H9 (cell line): ENCODE results near the gene IDH3B. TPM values are rescaled to one million over a fixed set of nuclear protein-coding genes. Genes with fewer than 3 reads are reported as not detected.

ENCODE experiments used
- DNase-seq: peaks from one replicate; pipeline ENCODE4 v3.0.0-alpha.2; 2017
- H2AFZ ChIP-seq: one replicate; pipeline ENCODE4 v1.6.1; 2013; ENCODE audit warnings: mild to moderate bottlenecking, low read length, control low read depth, moderate library complexity
- H2AK5ac ChIP-seq: 2 replicates; pipeline ENCODE4 v1.6.1; 2013; ENCODE audit warnings: low read length, control low read depth, mixed read lengths; ENCODE audit not compliant: insufficient read length
- H2BK120ac ChIP-seq: one replicate; pipeline ENCODE4 v1.6.1; 2013; ENCODE audit warnings: low read depth, mild to moderate bottlenecking, low read length, control low read depth, inconsistent platforms; ENCODE audit not compliant: poor library complexity, severe bottlenecking
- H2BK12ac ChIP-seq: 2 replicates; pipeline ENCODE4 v1.6.1; 2013; ENCODE audit warnings: low read length, control low read depth, mixed read lengths, low read depth; ENCODE audit not compliant: insufficient read length
- H2BK15ac ChIP-seq: 2 replicates; pipeline ENCODE4 v1.6.1; 2013; ENCODE audit warnings: low read depth, low read length, control low read depth
- H2BK20ac ChIP-seq: one replicate; pipeline ENCODE4 v1.6.1; 2013; ENCODE audit warnings: low read depth, mild to moderate bottlenecking, low read length, control low read depth, inconsistent platforms; ENCODE audit not compliant: poor library complexity, severe bottlenecking
- H2BK5ac ChIP-seq: 2 replicates; pipeline ENCODE4 v1.6.1; 2013; ENCODE audit warnings: low read length, control low read depth, mixed read lengths; ENCODE audit not compliant: insufficient read length
- H3K14ac ChIP-seq: 2 replicates; pipeline ENCODE4 v1.6.1; 2013; ENCODE audit warnings: low read length, control low read depth; ENCODE audit not compliant: insufficient read depth
- H3K18ac ChIP-seq: 2 replicates; pipeline ENCODE4 v1.6.1; 2013; ENCODE audit warnings: low read depth, mild to moderate bottlenecking, mixed read lengths, low read length, control low read depth; ENCODE audit not compliant: insufficient read length
- H3K23ac ChIP-seq: 2 replicates; pipeline ENCODE4 v1.6.1; 2013; ENCODE audit warnings: low read length, control low read depth, mixed read lengths, low read depth; ENCODE audit not compliant: insufficient read length
- H3K23me2 ChIP-seq: 2 replicates; pipeline ENCODE4 v1.6.1; 2013; ENCODE audit warnings: low read depth, mild to moderate bottlenecking, mixed read lengths, low read length, control low read depth; ENCODE audit not compliant: insufficient read length, poor library complexity, severe bottlenecking
- H3K27ac ChIP-seq: 2 replicates; pipeline ENCODE4 v1.5.1; 2013; ENCODE audit warnings: low read length, control low read depth, mixed read lengths, low read depth; ENCODE audit not compliant: insufficient read length
- H3K27me3 ChIP-seq: 2 replicates; pipeline ENCODE4 v1.6.1; 2013; ENCODE audit warnings: low read length, control low read depth, inconsistent platforms; ENCODE audit not compliant: insufficient read depth
- H3K4ac ChIP-seq: 2 replicates; pipeline ENCODE4 v1.6.1; 2013; ENCODE audit warnings: low read depth, mild to moderate bottlenecking, control low read depth, inconsistent platforms, low read length, moderate library complexity
- H3K4me1 ChIP-seq: 2 replicates; pipeline ENCODE4 v1.6.1; 2013; ENCODE audit warnings: low read length, control low read depth, inconsistent platforms; ENCODE audit not compliant: insufficient read depth
- H3K4me2 ChIP-seq: 2 replicates; pipeline ENCODE4 v1.6.1; 2013; ENCODE audit warnings: low read length, control low read depth, mixed read lengths; ENCODE audit not compliant: insufficient read length, insufficient read depth
- H3K56ac ChIP-seq: 2 replicates; pipeline ENCODE4 v1.6.1; 2013; ENCODE audit warnings: low read depth, mild to moderate bottlenecking, mixed read lengths, low read length, control low read depth; ENCODE audit not compliant: insufficient read length
- H3K79me1 ChIP-seq: 2 replicates; pipeline ENCODE4 v1.6.1; 2013; ENCODE audit warnings: low read depth, mild to moderate bottlenecking, moderate library complexity, low read length, control low read depth, inconsistent platforms; ENCODE audit not compliant: insufficient read depth, poor library complexity, severe bottlenecking
- H3K79me2 ChIP-seq: 2 replicates; pipeline ENCODE4 v1.6.1; 2013; ENCODE audit warnings: low read length, control low read depth, inconsistent platforms; ENCODE audit not compliant: insufficient read depth
- H3K9ac ChIP-seq: 2 replicates; pipeline ENCODE4 v1.6.1; 2013; ENCODE audit warnings: low read length, control low read depth, mixed read lengths; ENCODE audit not compliant: insufficient read length; ENCODE audit errors: extremely low read depth
- H3K9me3 ChIP-seq: one replicate; pipeline ENCODE4 v1.6.1; 2013; ENCODE audit warnings: low read depth, low read length, inconsistent platforms; ENCODE audit not compliant: control insufficient read depth
- H3T11ph ChIP-seq: one replicate; pipeline ENCODE4 v1.6.1; 2013; ENCODE audit warnings: mild to moderate bottlenecking, low read length, control low read depth, inconsistent platforms
- H4K20me1 ChIP-seq: one replicate; pipeline ENCODE4 v1.6.1; 2013; ENCODE audit not compliant: control insufficient read depth, insufficient read length, insufficient read depth
- H4K5ac ChIP-seq: 2 replicates; pipeline ENCODE4 v1.6.1; 2013; ENCODE audit warnings: low read depth, mild to moderate bottlenecking, mixed read lengths, low read length, control low read depth; ENCODE audit not compliant: insufficient read length
- H4K8ac ChIP-seq: replicated peaks from 2 replicates; pipeline ENCODE4 v1.6.1; 2013; ENCODE audit warnings: low read length, control low read depth, mixed read lengths, low read depth; ENCODE audit not compliant: insufficient read length
- H4K91ac ChIP-seq: 2 replicates; pipeline ENCODE4 v1.6.1; 2013; ENCODE audit warnings: low read depth, mild to moderate bottlenecking, moderate library complexity, mixed read lengths, low read length, control low read depth; ENCODE audit not compliant: insufficient read length
- H3K27ac Mint-ChIP-seq, 3 experiments: 2 replicates in 2 of 3; 3 replicates in 1 of 3; pipeline ENCODE4 v1.8.0; 2020 to 2021; ENCODE audit warnings: mixed read lengths in 3 of 3, mild to moderate bottlenecking in 1 of 3, moderate library complexity in 1 of 3
- H3K27me3 Mint-ChIP-seq: 2 replicates; pipeline ENCODE4 v1.8.0; 2021; ENCODE audit warnings: low read depth, mild to moderate bottlenecking, moderate library complexity, mixed read lengths
- H3K36me3 Mint-ChIP-seq, 3 experiments: 2 replicates in 2 of 3; 3 replicates in 1 of 3; pipeline ENCODE4 v1.8.0; 2020 to 2021; ENCODE audit warnings: low read depth in 3 of 3, mixed read lengths in 3 of 3; ENCODE audit not compliant: insufficient read depth in 1 of 3
- H3K4me1 Mint-ChIP-seq, 2 experiments: 2 replicates each; pipeline ENCODE4 v1.8.0; 2020; ENCODE audit warnings: mixed read lengths in 2 of 2
- H3K4me3 Mint-ChIP-seq, 2 experiments: 2 replicates in 1 of 2; 3 replicates in 1 of 2; pipeline ENCODE4 v1.8.0; 2020 to 2021; ENCODE audit warnings: mild to moderate bottlenecking in 2 of 2, mixed read lengths in 2 of 2, moderate library complexity in 1 of 2
- H3K9me3 Mint-ChIP-seq, 2 experiments: 2 replicates in 1 of 2; 3 replicates in 1 of 2; pipeline ENCODE4 v1.8.0; 2020; ENCODE audit warnings: mild to moderate bottlenecking in 2 of 2, mixed read lengths in 2 of 2, moderate library complexity in 1 of 2
- WGBS: extraction: QIAGEN DNeasy Blood & Tissue Kit; methylation state at CpG from one replicate; pipeline ENCODE4 v1.1.7; 2013; ENCODE audit warnings: missing lambda C conversion rate, low lambda C conversion rate, mixed read lengths; ENCODE audit not compliant: insufficient read length; ENCODE audit errors: extremely low coverage; 5-methylcytosine and 5-hydroxymethylcytosine counted together
- total RNA-seq: library from RNA; stranded (reverse); gene quantifications from 2 replicates; pipeline ENCODE4 v1.2.1, GENCODE V29; 2021
- TF ChIP-seq, protein P1 (sequence below): fragments of 200-600 bp; sonication (generic); conservative IDR thresholded peaks from 3 replicates; pipeline ENCODE4 v1.8.0; 2021; ENCODE audit warnings: antibody characterized with exemption, mild to moderate bottlenecking

IDH3B gene
- total RNA-seq, 1 experiment from 2014 or later: 114 TPM

DNA sequence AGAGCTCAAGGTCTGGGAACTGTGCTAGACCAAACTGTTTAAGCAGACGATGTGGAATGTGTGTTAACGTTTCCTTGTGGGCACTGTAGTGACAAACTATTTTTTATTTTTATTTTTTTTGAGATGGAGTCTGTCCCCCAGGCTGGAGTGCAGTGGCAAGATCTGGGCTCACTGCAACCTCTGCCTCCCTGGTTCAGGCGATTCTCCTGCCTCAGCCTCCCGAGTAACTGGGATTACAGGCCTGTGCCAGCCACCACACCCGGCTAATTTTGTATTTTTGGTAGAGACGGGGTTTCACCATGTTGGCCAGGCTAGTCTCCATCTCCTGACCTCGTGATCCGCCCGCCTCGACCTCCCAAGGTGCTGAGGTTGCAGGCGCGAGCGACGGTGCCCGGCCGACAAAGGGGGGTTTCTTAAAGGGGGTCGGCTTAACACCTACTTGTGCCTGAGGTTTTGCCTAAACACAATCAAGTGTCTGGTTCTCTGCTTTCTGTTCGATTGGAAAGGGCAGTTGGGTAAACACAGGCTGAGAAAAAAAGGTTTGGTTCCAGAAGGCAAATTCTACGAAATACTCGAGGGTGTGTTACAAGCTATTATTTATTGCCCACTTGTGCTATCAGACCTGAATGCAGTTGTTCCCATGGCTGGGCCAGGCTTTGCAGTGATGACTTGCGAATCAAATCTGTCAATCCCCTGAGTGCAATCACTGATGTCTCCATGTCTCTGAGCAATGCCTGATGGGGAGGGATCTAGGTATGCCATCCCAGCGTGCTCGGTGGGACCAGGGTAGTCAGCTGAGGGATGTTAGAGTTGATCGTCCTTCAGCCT is 10.2 kb downstream of the IDH3B start:
- Histone ChIP-seq H2BK15ac (no peak overlapping the region), H3K9ac (peak overlapping the region; percentile 99), H4K8ac (no peak overlapping the region), H3K27ac (no peak overlapping the region), H3K4me1 (no peaks in the 10 kb centered on the region; the same call in 1 of the 2 replicates), H3K23ac (no peak overlapping the region), H3K27me3 (no peaks in the 10 kb centered on the region), H4K5ac (no peak overlapping the region), H2AK5ac (no peak overlapping the region), H2BK120ac (no peak overlapping the region), H2AFZ (no peak overlapping the region), H4K91ac (no peak overlapping the region), H2BK5ac (no peak overlapping the region), H3K56ac (no peak overlapping the region), H3K79me1 (peaks cover 11% of the 10 kb centered on the region), H3K79me2 (peaks cover 17% of the 10 kb centered on the region), H3K4ac (no peak overlapping the region), H3K4me2 (peak overlapping the region; percentile 96), H3K18ac (peak overlapping the region; percentile 57), H3K14ac (no peak overlapping the region), H2BK12ac (no peak overlapping the region), H3T11ph (no peak overlapping the region), H3K23me2 (peaks cover 9% of the 10 kb centered on the region), H4K20me1 (no peaks in the 10 kb centered on the region), H3K9me3 (no peaks in the 10 kb centered on the region), H2BK20ac (no peak overlapping the region)
- WGBS: no CpG with 5 or more reads among the region's 24 CpGs
- H3K4me3 Mint-ChIP-seq: peak overlapping the region; percentile 88 to 93
- DNase-seq: no peak
- peaks cover 15 to 22% of the 10 kb centered on the region in 2 experiments for H3K4me1 Mint-ChIP-seq
- H3K9me3 Mint-ChIP-seq: no peaks in the 10 kb centered on the region
- H3K27ac Mint-ChIP-seq: peak overlapping the region in 2 of 3 experiments; percentile 81 to 86; a peak in 5 of 7 replicates
- H3K27me3 Mint-ChIP-seq: peaks cover 3% of the 10 kb centered on the region; the same call in 1 of the 2 replicates
- TF ChIP-seq, protein P1, sequence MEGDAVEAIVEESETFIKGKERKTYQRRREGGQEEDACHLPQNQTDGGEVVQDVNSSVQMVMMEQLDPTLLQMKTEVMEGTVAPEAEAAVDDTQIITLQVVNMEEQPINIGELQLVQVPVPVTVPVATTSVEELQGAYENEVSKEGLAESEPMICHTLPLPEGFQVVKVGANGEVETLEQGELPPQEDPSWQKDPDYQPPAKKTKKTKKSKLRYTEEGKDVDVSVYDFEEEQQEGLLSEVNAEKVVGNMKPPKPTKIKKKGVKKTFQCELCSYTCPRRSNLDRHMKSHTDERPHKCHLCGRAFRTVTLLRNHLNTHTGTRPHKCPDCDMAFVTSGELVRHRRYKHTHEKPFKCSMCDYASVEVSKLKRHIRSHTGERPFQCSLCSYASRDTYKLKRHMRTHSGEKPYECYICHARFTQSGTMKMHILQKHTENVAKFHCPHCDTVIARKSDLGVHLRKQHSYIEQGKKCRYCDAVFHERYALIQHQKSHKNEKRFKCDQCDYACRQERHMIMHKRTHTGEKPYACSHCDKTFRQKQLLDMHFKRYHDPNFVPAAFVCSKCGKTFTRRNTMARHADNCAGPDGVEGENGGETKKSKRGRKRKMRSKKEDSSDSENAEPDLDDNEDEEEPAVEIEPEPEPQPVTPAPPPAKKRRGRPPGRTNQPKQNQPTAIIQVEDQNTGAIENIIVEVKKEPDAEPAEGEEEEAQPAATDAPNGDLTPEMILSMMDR: no peak
- H3K36me3 Mint-ChIP-seq: peaks cover 52 to 62% (median 57%) of the 10 kb centered on the region in 3 experiments
